HepG2 (cell line): ENCODE measurements around the gene TRMT2A. TPM values are rescaled to one million over a fixed set of nuclear protein-coding genes. Genes with fewer than 3 reads are reported as not detected.

Experiments
- ATAC-seq: fragments of 200-7000 bp; cut with Tn5 transposase; 3 replicates; pipeline ENCODE4 v1.9.1; 2020; ENCODE audit warnings: mild to moderate bottlenecking, moderate library complexity
- BruUV-seq: library from RNA; stranded (reverse); fragments of 400-500 nt; replicated peaks from 2 replicates; lab custom pipeline; 2021; lab: Mats Ljungman, UMichigan
- CTCF ChIA-PET: fragments of 300-600 bp; formaldehyde crosslinking; extraction: SDS; loops from one replicate; lab custom pipeline; 2021; ENCODE audit warnings: low total read pairs, inconsistent platforms, low intra/inter-chr PET ratio; lab: Yijun Ruan, JAX
- POLR2A ChIA-PET: fragments of 350-600 bp; sonication (Branson Sonifier 250); formaldehyde crosslinking; loops from one replicate; lab custom pipeline; 2020; ENCODE audit warnings: antibody characterized with exemption, inconsistent platforms; lab: Yijun Ruan, JAX
- DNase-seq: peaks from one replicate; pipeline ENCODE4 v3.0.0-alpha.2; 2015; ENCODE audit warnings: low spot score
- FAIRE-seq: peaks from 3 replicates; lab custom pipeline; 2011; peaks lifted over from hg19 to GRCh38; lab: Jason Lieb, UNC
- H2AFZ ChIP-seq: one replicate; pipeline ENCODE4 v1.6.1; 2011; ENCODE audit warnings: low read length, inconsistent platforms
- H3K27ac ChIP-seq: fragments of 300-600 bp; 3 replicates; pipeline ENCODE4 v1.8.0; 2011; ENCODE audit warnings: mixed run types, mild to moderate bottlenecking, mixed read lengths, low read length, inconsistent platforms; ENCODE audit not compliant: insufficient read depth; ENCODE audit errors: extremely low read length
- H3K27me3 ChIP-seq, 2 experiments: fragments of 200-600 bp in 1 of 2; 2 replicates in 1 of 2; 3 replicates in 1 of 2; pipeline versions ENCODE4 v1.6.0 to v1.8.0; 2011; ENCODE audit warnings: low read length in 2 of 2, mild to moderate bottlenecking in 2 of 2, moderate library complexity in 2 of 2, inconsistent platforms in 1 of 2; ENCODE audit not compliant: insufficient read depth in 2 of 2, control insufficient read depth in 1 of 2
- H3K36me3 ChIP-seq, 2 experiments: fragments of 200-600 bp in 1 of 2; replicated peaks in 1 of 2; 2 replicates in 1 of 2; 3 replicates in 1 of 2; pipeline versions ENCODE4 v1.5.1 to v1.8.0; 2011; ENCODE audit warnings: low read length in 2 of 2, inconsistent platforms in 1 of 2; ENCODE audit not compliant: insufficient read depth in 2 of 2, control insufficient read depth in 1 of 2
- H3K4me1 ChIP-seq: 2 replicates; pipeline ENCODE4 v1.5.1; 2012; ENCODE audit warnings: low read length, inconsistent platforms; ENCODE audit not compliant: insufficient read depth
- H3K4me2 ChIP-seq: 2 replicates; pipeline ENCODE4 v1.6.0; 2011; ENCODE audit warnings: low read depth, low read length, inconsistent platforms
- H3K4me3 ChIP-seq, 3 experiments: fragments of 200-600 bp in 1 of 3; sonication (generic), shearing (Covaris generic) in 1 of 3; replicated peaks in 1 of 3; 2 replicates each; pipeline ENCODE4 v1.5.1; 2011 to 2016; ENCODE audit warnings: low read length in 3 of 3, inconsistent platforms in 2 of 3, low read depth in 2 of 3, mild to moderate bottlenecking in 2 of 3, control low read depth in 1 of 3, mixed read lengths in 1 of 3; ENCODE audit not compliant: insufficient read depth in 1 of 3
- H3K79me2 ChIP-seq: one replicate; pipeline ENCODE4 v1.6.1; 2011; ENCODE audit warnings: low read length, inconsistent platforms; ENCODE audit not compliant: insufficient read depth
- H3K9ac ChIP-seq: 2 replicates; pipeline ENCODE4 v1.6.0; 2011; ENCODE audit warnings: mild to moderate bottlenecking, low read depth, low read length, inconsistent platforms; ENCODE audit not compliant: insufficient read depth
- H3K9me3 ChIP-seq: 2 replicates; pipeline ENCODE4 v1.5.1; 2012; ENCODE audit warnings: mild to moderate bottlenecking, low read length
- H4K20me1 ChIP-seq: 2 replicates; pipeline ENCODE4 v1.6.0; 2011; ENCODE audit warnings: inconsistent platforms, mild to moderate bottlenecking, low read length, moderate library complexity; ENCODE audit not compliant: insufficient read depth
- AGO2 ChIP-seq: fragments of 200-400 bp; formaldehyde crosslinking; optimal IDR thresholded peaks from 2 replicates; pipeline ENCODE3; 2017; ENCODE audit warnings: mild to moderate bottlenecking, low read depth, low read length, moderate library complexity
- BORCS8-MEF2B ChIP-seq: sonication (generic); formaldehyde crosslinking; IDR thresholded peaks from 2 replicates; pipeline ENCODE4 v1.8.0; 2022; ENCODE audit warnings: mild to moderate bottlenecking, missing genetic modification reagents
- CBX2 ChIP-seq, 2 experiments: fragments of 200-600 bp in 1 of 2; sonication (generic); formaldehyde crosslinking in 1 of 2; IDR thresholded peaks; 2 replicates each; pipeline versions ENCODE4 v1.7.0 to v1.8.1; 2018 to 2022; ENCODE audit warnings: low read depth in 2 of 2, low read length in 1 of 2, mild to moderate bottlenecking in 1 of 2, missing genetic modification reagents in 1 of 2
- ETS1 ChIP-seq: sonication (generic); formaldehyde crosslinking; IDR thresholded peaks from 2 replicates; pipeline ENCODE4 v1.4.0; 2020; ENCODE audit warnings: missing genetic modification reagents
- FOXO1 ChIP-seq: sonication (generic); formaldehyde crosslinking; IDR thresholded peaks from 2 replicates; pipeline ENCODE4 v1.4.0; 2020; ENCODE audit warnings: missing genetic modification reagents
- LBX2 ChIP-seq: sonication (generic); formaldehyde crosslinking; IDR thresholded peaks from 2 replicates; pipeline ENCODE4 v1.5.0; 2020; ENCODE audit warnings: missing genetic modification reagents, mild to moderate bottlenecking, borderline replicate concordance
- MTF2 ChIP-seq: sonication (generic); formaldehyde crosslinking; IDR thresholded peaks from 2 replicates; pipeline ENCODE4 v1.5.0; 2020; ENCODE audit warnings: missing genetic modification reagents, borderline replicate concordance
- NFKB2 ChIP-seq: sonication (generic); formaldehyde crosslinking; IDR thresholded peaks from 2 replicates; pipeline ENCODE4 v1.4.0; 2020; ENCODE audit warnings: missing genetic modification reagents, borderline replicate concordance
- RFXAP ChIP-seq: sonication (generic); formaldehyde crosslinking; IDR thresholded peaks from 2 replicates; pipeline ENCODE4 v1.4.0; 2020; ENCODE audit warnings: missing genetic modification reagents, borderline replicate concordance
- SKI ChIP-seq: fragments of 450-650 bp; IDR thresholded peaks from one replicate; pipeline ENCODE4 v1.6.1; 2018; ENCODE audit warnings: mild to moderate bottlenecking; ENCODE audit not compliant: partially characterized antibody
- ZBTB10 ChIP-seq: sonication (generic); formaldehyde crosslinking; IDR thresholded peaks from 2 replicates; pipeline ENCODE4 v1.4.0; 2020; ENCODE audit warnings: missing genetic modification reagents, borderline replicate concordance
- ZFY ChIP-seq: sonication (generic); formaldehyde crosslinking; IDR thresholded peaks from 2 replicates; pipeline ENCODE4 v1.4.0; 2020; ENCODE audit warnings: missing genetic modification reagents
- ZNF781 ChIP-seq: sonication (generic); formaldehyde crosslinking; IDR thresholded peaks from 2 replicates; pipeline ENCODE4 v1.5.1; 2020; ENCODE audit warnings: borderline replicate concordance, mild to moderate bottlenecking, missing genetic modification reagents; ENCODE audit errors: not compliant biosample characterization
- ZSCAN31 ChIP-seq: sonication (generic); formaldehyde crosslinking; IDR thresholded peaks from 2 replicates; pipeline ENCODE4 v1.5.0; 2020; ENCODE audit warnings: low read depth, mild to moderate bottlenecking, missing genetic modification reagents
- WGBS: methylation state at CpG from one replicate; pipeline ENCODE4 v1.1.6; 2017; ENCODE audit warnings: low lambda C conversion rate; 5-methylcytosine and 5-hydroxymethylcytosine counted together
- in situ Hi-C: cut with HindIII; loops from 2 replicates; pipeline ENCODE4 v1.10.0; 2017; ENCODE audit warnings: low pct_unique_long_range_greater_than_20kb; ENCODE audit not compliant: extremely low pct_ligation_motif_present
- intact Hi-C: fragments of 100-400 bp; cut with micrococcal nuclease; formaldehyde crosslinking; loops from one replicate; pipeline ENCODE4 v1.10.0; 2022; ENCODE audit not compliant: unreplicated experiment
- polyA plus RNA-seq, 8 experiments: library from polyadenylated mRNA; depleted of rRNA in 3 of 8; stranded (reverse) in 7 of 8; unstranded in 1 of 8; fragments of >200 nt; fragmentation: Illumina TruSeq in 4 of 8; extraction: Trizol in 4 of 8; gene quantifications; 2 replicates each; pipeline versions ENCODE4 v1.2.1 to v1.2.3, GENCODE V29; 2011 to 2016; ENCODE audit warnings: low read depth in 4 of 8, missing spikeins in 1 of 8, mixed read lengths in 1 of 8; ENCODE audit not compliant: insufficient read depth in 1 of 8
- total RNA-seq, 5 experiments: library from RNA; depleted of rRNA; stranded (reverse); fragments of >200 nt; fragmentation: Illumina TruSeq; extraction: Trizol; gene quantifications; 2 replicates each; pipeline ENCODE4 v1.2.3, GENCODE V29; 2016; ENCODE audit warnings: low read depth in 1 of 5

TRMT2A gene
- total and polyA plus RNA-seq, 2 of the 13 experiments (the other 11 are each of a cell fraction or from before 2014, with no cell fraction given) = 24.0 to 30.3 TPM

- no peak overlapping the region for H3K9ac ChIP-seq
- ChIA-PET CTCF (no interaction called here), POLR2A (no interaction called here)
- DNase-seq (no peak), FAIRE-seq (no peak), ATAC-seq (peak; percentile 7; the same call in 2 of the 3 replicates)
- no CpG with 5 or more reads among the region's 22 CpGs for WGBS
- H3K4me3 ChIP-seq = no peak overlapping the region
- 0 out of 2 replicates have a peak, but pooled peaks cover 12% of the 10 kb centered on the region for H3K4me1 ChIP-seq
- in situ Hi-C loops (no loop called here), intact Hi-C loops (no loop called here)
- no peaks in the 10 kb centered on the region for H3K79me2 ChIP-seq
- H3K36me3 ChIP-seq = no peaks in the 10 kb centered on the region
- H4K20me1 ChIP-seq = no peaks in the 10 kb centered on the region
- H3K4me2 ChIP-seq = 0 out of 2 replicates have a peak overlapping the region, but pooled peaks have one; percentile 7
- TF ChIP-seq AGO2 (peak; percentile 65), ZBTB10 (CRISPR knock-in tag) (no peak)
- BruUV-seq = no TSS peak
- no peak overlapping the region for H2AFZ ChIP-seq
- no peak overlapping the region for H3K27ac ChIP-seq
- H3K27me3 ChIP-seq = no peaks in the 10 kb centered on the region
- H3K9me3 ChIP-seq = no peaks in the 10 kb centered on the region
Measured at GRCh38 chr22:20146777-20147176, 29.8 kb upstream of the TRMT2A start.

- Histone ChIP-seq H3K36me3 (peaks cover 0 to 1% of the 10 kb centered on the region in 2 experiments; a peak in 1 of 5 replicates), H4K20me1 (0 out of 2 replicates have a peak, but pooled peaks cover under 1% of the 10 kb centered on the region), H3K4me1 (0 out of 2 replicates have a peak, but pooled peaks cover 12% of the 10 kb centered on the region), H3K79me2 (no peaks in the 10 kb centered on the region), H3K4me3 (no peak overlapping the region), H3K27ac (no peak overlapping the region), H2AFZ (no peak overlapping the region), H3K9ac (no peak overlapping the region), H3K27me3 (no peaks in the 10 kb centered on the region), H3K9me3 (no peaks in the 10 kb centered on the region), H3K4me2 (no peak overlapping the region)
- POLR2A ChIA-PET = no interaction called here
- no TSS peak for BruUV-seq
- no peak for DNase-seq
- FAIRE-seq = no peak
- WGBS = 97% methylated on average over 11 of the region's 21 CpGs
- in situ Hi-C loops = no loop called here
- intact Hi-C loops = no loop called here
- ATAC-seq = no peak
- CTCF ChIA-PET = no interaction called here
- no peak for TF ChIP-seq SKI
- TF ChIP-seq LBX2 = no peak
- TF ChIP-seq ETS1 (CRISPR knock-in tag) = no peak
- TF ChIP-seq CBX2 (IDR thresholded peaks at IDR 0.05; ENCODE audit: low read depth, low read length) = no peak
- TF ChIP-seq CBX2 (CRISPR knock-in tag; IDR thresholded peaks at IDR 0.05; ENCODE audit: low read depth) = no peak
- no peak for TF ChIP-seq RFXAP (CRISPR knock-in tag)
- TF ChIP-seq BORCS8-MEF2B (CRISPR knock-in tag) = no peak
- TF ChIP-seq ZFY (CRISPR knock-in tag) = no peak
- TF ChIP-seq NFKB2 = no peak
- TF ChIP-seq MTF2 (CRISPR knock-in tag) = no peak
- TF ChIP-seq ZSCAN31 (CRISPR knock-in tag) = no peak
- TF ChIP-seq ZNF781 (CRISPR knock-in tag) = no peak
- no peak for TF ChIP-seq FOXO1
Measured at GRCh38 chr22:20145832-20146223, 28.8 kb upstream of the TRMT2A start.
